ENCODE data around the gene KIAA2012. TPM values are rescaled to one million over a fixed set of nuclear protein-coding genes. Genes with fewer than 3 reads are reported as not detected.

Gene KIAA2012
- total RNA-seq, 2 donors from 2014 or later: 0.11 TPM; not detected in 1

DNA sequence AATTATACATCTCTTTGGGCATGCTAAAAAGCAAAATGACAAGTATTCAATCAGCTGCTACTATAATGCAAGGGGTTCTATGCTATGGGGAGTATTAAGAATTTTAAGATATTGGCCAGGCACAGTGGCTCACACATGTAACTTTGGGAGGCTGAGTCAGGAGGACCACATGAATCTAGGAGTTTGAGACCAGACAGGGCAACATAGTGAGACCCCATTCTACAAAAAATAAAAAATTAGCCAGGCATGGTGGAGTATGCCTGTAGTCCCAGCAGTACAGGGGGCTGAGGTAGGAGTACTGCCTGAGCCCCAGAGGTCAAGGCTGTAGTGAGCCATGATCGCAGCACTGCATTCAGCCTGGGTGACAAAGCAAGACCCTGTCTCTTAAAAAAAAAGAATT is 5.5 kb upstream of the KIAA2012 start:
- intact Hi-C loops (cut with DNase I, micrococcal nuclease): no loop called here
- ATAC-seq (no peak), DNase-seq (no peak)

DNA sequence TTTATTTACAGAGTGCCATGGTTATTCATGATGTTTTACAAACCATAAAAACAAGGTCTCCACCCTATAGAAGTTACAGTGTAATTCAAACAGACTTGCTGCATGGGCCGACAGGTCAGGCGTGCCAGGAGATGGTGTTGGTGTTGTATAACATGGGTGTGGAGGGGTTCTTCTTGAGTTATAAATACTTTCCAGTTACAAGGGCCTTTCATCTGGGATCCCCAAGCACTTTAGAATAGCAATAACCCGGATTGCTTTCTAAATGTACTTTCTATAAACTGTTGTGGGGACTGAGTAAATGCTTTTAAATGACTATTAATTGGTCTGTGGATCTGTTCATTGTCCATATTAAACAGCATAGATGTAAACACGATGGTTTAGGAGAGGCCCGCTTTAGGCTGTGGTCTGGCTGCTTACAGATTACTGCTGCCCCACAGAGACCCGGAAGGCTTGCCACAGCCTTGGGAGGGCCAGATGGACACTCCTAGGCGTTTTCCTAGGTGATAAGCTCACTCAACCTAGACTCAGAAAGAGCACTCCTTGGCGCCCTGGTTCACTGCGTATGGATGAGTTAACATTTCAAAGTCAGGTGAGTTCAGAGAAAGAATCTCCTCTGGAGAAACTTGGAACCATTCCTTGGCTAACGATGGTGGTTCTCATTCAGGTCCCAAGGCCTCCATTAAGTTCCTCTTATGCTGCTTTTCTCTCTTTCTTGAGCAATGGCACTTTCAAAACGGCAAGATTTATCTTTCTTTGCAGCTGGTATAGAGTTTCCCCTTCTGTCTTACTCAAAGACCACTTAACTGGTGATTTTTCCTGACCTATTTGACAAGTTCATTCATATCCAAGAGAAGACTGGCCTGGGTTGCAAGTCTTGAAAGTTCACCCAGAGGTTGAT is 3.6 kb upstream of the KIAA2012 start:
- ATAC-seq: peak; percentile 96
- DNase-seq: peak; percentile 66 to 85
- intact Hi-C loops (cut with DNase I, micrococcal nuclease): no loop called here

- ATAC-seq (no peak), DNase-seq (no peak)
- intact Hi-C loops (cut with DNase I, micrococcal nuclease): no loop called here
Measured at GRCh38 chr2:202071107-202071506, 1.9 kb upstream of the KIAA2012 start.

- ATAC-seq (no peak), DNase-seq (no peak)
- intact Hi-C loops (cut with DNase I, micrococcal nuclease): no loop called here
Measured at GRCh38 chr2:202072226-202072625, 829 bp upstream of the KIAA2012 start.

GRCh38 chr2:202074324-202074723 is 1.3 kb downstream of the KIAA2012 start:
- intact Hi-C loops (cut with DNase I, micrococcal nuclease): no loop called here
- ATAC-seq: no peak
- no peak for DNase-seq

- ATAC-seq (no peak), DNase-seq (no peak)
- intact Hi-C loops (cut with DNase I, micrococcal nuclease): no loop called here
Measured at GRCh38 chr2:202079310-202079709, 6.3 kb downstream of the KIAA2012 start.

- intact Hi-C loops (cut with DNase I, micrococcal nuclease): no loop called here
- no peak for ATAC-seq
Measured at GRCh38 chr2:202084265-202084664, 11.2 kb downstream of the KIAA2012 start.

GRCh38 chr2:202088777-202089176 is 15.7 kb downstream of the KIAA2012 start:
- intact Hi-C loops (cut with DNase I, micrococcal nuclease): no loop called here
- DNase-seq (no peak), ATAC-seq (no peak)

More at GRCh38 chr2:202084265-202084664, 11.2 kb downstream of the KIAA2012 start:
- no peak for DNase-seq

GRCh38 chr2:202090530-202090929 is 17.5 kb downstream of the KIAA2012 start:
- DNase-seq (no peak), ATAC-seq (no peak)
- intact Hi-C loops (cut with DNase I, micrococcal nuclease): no loop called here

DNA sequence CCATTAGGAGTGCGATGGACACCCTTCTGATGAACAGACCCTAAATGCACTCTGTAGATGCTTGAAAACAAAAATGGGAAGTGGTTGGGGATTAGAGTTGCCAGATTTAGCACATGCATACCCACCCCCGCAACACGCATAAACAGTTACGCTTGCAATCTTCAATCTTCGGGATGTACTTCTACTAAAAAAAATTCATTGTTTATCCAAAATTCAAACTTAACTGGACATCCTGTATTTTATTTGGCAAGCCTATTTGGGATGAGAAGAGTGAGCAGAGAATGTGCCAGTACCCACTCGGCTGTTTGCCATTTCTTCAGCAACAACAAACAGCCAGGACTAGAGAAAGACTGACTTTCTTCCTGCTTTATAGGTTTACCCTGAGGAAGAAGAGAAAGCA is 18.4 kb downstream of the KIAA2012 start:
- intact Hi-C loops (cut with DNase I, micrococcal nuclease): no loop called here
- DNase-seq: no peak
- ATAC-seq: no peak

DNA sequence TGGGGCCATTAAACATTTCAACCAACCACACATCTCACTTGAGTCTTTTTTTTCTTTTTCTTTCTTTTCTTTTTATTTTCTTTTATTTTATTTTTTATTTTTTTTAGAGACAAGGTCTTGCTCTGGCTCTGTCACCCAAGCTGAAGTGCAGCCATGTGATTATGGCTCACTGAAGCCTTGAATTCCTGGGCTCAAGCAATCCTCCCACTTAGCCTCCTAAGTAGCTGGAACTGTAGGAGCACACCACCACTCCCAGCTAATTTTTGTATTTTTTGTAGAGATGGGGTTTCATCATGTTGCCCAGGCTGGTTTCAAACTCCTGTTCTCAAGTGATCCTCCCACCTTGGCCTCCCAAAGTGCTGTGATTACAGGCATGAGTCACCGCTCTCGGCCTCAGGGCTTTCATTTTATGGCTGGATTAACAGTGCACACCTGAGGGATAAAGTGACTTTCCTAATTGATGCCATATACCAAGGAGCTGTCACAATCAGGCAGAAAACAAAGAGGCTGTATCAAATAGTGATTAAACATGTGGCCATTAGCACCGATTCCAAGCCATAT is 21.5 kb downstream of the KIAA2012 start:
- ATAC-seq (no peak), DNase-seq (no peak)
- intact Hi-C loops (cut with DNase I, micrococcal nuclease): no loop called here

DNA sequence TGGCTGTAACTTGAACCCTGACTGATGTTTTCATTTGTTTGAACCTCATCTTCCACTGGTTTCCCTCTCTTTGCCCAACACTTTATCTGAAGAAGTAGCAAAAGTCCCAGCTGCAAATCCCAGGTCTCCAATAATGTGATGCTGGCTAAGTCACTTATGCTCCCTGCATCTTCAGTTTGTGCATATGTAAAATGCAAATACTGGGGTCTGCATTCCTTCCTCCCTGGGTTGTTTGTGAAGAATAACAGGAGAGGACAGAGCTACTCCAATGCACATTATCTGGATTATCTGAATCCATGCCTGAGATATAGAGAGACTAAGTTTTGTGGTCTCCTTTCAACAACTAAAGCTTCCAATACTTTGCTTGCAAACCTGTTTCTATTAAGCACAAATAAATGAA is 22.2 kb downstream of the KIAA2012 start:
- ATAC-seq: no peak

DNA sequence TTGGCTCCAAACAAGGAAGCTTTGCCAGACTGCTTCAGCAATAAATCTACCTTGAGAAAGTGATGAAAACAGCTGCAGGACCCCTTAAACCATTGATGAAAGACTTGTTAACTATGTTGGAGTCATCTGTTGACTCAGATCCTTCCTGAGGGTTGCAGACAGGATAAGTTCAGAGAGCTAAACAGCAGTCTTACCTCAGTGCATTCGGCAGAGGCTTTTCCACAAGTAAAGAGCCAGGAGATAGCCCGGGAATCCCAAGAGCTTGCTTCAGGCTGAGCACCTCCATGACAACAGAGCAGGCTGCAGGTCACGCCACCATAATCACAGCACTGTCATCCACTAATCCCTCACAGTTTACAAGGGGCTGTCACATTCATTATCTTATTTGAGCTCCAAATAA is 23.7 kb downstream of the KIAA2012 start:
- ATAC-seq: no peak
- intact Hi-C loops (cut with DNase I, micrococcal nuclease): no loop called here
- no peak for DNase-seq

More for the DNA sequence above, 22.2 kb downstream of the KIAA2012 start:
- intact Hi-C loops (cut with DNase I, micrococcal nuclease): no loop called here
- DNase-seq: no peak

DNA sequence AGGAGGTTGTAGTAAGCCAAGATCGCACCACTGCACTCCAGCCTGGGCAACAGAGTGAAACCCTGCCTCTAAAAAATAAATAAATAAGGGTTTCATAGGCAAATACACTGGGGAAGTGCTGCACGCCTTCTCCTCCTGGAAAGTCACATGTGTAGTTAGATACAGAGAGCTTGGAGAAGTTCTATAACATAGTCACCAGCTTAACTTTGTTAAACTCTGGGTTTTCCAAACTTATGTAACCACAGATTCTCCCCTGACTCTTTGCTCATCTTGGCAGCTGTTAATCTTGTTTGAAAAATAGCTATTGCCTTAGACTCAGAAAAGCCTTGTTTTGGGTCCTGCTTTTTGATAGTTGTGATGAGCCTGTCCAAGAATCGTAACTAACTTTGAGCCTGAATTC is 25.2 kb downstream of the KIAA2012 start:
- DNase-seq (no peak), ATAC-seq (no peak)
- intact Hi-C loops (cut with DNase I, micrococcal nuclease): no loop called here

DNA sequence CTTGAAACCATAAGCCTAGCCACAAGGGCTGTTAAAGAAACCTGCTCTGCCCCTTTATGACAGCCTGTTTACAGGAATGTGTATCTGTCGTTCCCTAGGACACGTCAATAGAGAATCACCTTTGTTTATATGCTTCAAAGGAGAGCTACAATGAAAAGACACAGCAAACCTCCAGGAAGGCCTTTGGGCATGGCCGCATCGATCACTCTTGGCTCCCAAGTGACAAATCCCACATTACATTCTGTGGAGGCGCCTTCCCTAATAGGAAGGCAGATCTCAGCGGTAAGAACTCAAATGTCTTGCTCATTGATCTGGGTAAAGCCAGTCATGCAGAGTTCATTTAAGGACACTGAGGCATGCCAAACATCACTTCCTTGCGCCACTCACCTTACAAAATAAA is 26.5 kb downstream of the KIAA2012 start:
- ATAC-seq: no peak
- intact Hi-C loops (cut with DNase I, micrococcal nuclease): no loop called here

DNA sequence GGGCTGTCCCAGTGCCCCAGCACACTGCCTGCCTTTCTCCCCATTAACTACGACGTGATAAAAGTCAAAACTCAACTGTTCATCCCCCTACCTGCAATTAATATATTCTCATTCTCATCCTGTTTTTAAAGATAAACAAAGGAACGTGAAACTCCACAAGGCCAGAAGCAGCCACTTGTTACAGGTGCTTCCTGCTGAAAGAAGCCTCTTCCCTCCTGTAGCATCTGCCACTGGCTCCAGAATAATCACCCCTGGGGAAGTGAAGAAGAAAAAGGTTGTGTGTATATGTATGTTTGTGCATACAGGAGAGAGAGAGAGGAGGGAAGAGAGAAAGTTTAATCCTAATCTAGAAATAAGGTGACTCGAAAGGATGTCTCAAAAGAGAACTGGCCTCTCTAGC is 27.1 kb downstream of the KIAA2012 start:
- no peak for DNase-seq

More for the DNA sequence above, 26.5 kb downstream of the KIAA2012 start:
- no peak for DNase-seq

GRCh38 chr2:202101026-202101579 is 28.0 kb downstream of the KIAA2012 start:
- no peak for ATAC-seq
- DNase-seq: no peak
- intact Hi-C loops (cut with DNase I, micrococcal nuclease): no loop called here

More for the DNA sequence above, 27.1 kb downstream of the KIAA2012 start:
- intact Hi-C loops (cut with DNase I, micrococcal nuclease): no loop called here
- no peak for ATAC-seq

DNA sequence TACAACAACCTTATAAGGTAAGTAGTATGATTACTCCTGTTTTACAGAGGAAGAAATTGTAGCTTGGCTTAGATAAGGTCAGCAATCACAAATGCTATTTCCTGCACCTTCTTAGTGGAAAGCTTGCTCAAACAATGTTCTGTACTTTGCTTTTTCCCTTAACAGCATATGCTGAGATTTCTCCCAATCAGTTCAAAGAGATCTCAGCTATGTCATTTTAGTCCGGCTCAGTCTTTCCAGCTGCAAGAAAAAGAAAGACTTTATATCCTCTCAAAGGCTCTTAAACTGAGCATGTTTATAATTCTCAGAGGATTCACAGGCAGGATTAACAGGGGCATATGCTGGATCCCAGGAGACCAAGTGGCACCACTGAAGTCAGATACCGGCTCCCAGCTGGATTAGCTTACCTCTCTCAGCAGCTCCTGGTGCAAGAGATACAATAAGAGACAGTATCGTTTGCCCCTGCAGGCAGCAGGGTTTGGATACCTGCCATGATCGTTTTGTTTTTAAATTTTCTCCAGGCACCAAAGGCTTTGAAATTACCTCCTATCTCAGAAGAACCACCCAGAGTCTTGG is 29.5 kb downstream of the KIAA2012 start:
- intact Hi-C loops (cut with DNase I, micrococcal nuclease): no loop called here

GRCh38 chr2:202104286-202104870 is 31.3 kb downstream of the KIAA2012 start:
- intact Hi-C loops (cut with DNase I, micrococcal nuclease): no loop called here
- peak in 1 of 2 donors; percentile 58 for DNase-seq
- peak; percentile 53 for ATAC-seq

More for the DNA sequence above, 29.5 kb downstream of the KIAA2012 start:
- no peak for ATAC-seq
- no peak for DNase-seq

Data from left colon (tissue), 2 donors.